Fibroblast of skin of scalp (primary cell): ENCODE data around the gene PIEZO1.

ENCODE experiments used
- DNase-seq: peaks from one replicate; pipeline ENCODE4 v3.0.0-alpha.2; 2013

Gene PIEZO1

DNA sequence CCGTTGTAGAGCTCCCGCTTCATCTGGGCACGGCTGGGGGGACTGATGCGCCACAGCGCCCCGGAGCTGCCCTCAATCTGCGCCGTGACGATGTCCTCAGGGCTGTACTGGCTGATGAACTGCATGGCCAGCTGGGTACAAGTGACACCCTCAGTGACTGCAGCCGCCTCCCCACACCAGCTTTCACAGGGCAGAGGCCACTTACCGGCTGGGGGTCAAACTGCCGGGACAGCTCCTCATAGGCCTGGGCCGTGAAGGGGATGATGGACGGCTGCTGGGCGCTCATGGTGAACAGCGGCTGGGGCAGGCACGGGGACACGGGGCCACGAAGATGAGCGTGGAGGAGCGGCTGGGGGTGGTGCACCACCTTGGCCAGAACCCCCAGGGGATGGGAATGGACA is 68.4 kb downstream of the PIEZO1 start:
- no peak for DNase-seq

DNA sequence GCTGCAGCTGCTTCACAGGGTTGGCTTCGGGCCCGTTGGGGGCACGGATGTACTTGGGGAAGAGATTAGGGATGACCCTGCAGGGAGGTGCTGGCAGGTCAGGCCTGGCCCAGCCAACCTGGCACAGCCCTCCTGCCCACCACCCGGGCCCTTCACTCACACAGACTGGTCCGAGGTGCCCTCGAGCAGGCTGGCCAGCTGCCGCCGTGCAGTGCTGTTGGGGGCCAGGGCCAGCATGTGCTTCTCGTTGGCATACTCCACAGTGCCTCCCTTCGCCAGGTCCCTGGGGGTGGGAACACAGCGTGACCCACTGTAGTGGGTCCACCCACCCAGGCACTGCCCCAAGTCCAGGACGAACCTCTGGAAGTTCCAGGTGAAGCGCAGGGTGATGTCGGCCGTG is 68.8 kb downstream of the PIEZO1 start:
- DNase-seq, result no peak

DNA sequence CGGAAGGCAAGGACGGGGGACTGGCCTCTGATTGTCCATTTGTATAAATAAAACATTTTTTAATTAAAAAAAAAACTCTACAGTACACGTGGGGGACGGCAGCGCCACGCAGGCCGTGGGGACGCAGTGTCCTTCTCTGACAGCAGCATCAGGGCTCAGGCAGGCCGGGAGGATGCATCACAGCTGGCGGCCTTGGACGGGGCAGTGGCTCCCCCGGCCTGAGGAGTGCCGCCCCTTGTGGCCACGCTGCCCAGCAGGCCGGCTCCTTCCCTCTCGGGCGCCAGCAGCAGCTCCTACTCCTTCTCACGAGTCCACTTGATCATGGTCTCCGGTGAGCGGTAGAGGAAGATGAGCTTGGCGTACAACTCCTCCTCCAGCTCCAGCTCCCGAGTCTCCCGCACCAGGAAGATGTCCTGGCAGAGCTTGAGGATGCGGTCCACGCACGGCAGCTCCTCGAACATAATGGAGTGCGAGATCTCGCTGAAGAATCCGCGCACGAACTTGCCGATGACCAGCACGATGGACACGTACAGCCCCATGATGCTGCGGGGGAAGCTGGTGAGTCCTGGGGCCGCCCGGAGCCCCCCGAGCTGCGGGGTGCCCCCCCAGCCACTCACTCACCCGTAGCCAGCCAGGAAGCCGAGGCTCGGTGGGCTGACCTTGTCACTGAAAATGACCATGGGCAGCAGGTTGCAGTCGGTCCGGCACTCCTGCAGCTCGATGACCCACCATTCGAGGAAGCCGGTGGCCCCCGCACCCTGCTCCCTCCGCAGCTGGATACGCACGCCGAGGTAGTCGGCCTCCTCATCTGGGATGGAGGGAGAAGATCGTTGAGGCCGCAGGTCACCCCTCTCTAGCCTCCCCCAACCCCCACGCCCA is 69.5 kb downstream of the PIEZO1 start:
- DNase-seq, result no peak

DNA sequence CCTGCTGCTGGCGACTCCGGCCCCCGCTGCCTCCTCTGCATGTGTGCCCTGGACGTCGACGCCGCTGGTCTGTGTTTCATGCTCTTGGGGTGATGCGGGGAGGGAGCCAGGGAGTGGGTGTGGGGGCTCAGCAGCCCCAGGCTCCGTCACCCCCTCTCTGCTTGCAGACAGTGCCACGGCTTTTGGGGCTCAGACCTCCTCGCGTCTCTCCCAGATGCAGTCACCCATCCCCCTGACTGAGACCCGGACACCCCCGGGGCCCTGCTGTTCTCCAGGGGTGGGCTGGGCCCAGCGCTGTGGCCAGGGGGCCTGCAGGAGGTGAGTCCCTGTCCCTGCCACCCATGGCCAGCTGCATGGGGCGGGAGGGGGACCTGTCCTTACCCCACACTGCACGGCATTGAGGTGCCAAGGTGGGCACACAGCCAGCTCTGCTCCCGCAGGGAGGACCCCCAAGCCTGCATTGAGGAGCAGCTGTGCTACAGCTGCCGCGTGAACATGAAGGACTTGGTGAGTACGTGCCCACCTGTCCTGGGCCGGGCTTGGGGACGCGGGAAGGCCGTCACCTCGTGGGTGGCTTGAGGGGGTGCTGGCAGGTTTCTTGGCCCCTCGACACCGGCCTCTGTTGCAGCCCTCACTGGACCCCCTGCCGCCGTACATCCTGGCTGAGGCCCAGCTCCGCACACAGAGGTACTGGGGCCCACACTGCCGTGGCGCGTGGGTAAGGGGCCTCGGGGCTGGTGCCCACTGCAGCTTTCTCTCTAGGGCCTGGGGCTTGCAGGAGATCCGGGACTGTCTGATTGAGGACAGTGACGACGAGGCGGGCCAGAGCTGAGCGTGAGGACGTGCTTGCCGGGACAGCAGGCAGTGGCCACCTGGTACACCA is 70.4 kb downstream of the PIEZO1 start:
- DNase-seq, result no peak

DNA sequence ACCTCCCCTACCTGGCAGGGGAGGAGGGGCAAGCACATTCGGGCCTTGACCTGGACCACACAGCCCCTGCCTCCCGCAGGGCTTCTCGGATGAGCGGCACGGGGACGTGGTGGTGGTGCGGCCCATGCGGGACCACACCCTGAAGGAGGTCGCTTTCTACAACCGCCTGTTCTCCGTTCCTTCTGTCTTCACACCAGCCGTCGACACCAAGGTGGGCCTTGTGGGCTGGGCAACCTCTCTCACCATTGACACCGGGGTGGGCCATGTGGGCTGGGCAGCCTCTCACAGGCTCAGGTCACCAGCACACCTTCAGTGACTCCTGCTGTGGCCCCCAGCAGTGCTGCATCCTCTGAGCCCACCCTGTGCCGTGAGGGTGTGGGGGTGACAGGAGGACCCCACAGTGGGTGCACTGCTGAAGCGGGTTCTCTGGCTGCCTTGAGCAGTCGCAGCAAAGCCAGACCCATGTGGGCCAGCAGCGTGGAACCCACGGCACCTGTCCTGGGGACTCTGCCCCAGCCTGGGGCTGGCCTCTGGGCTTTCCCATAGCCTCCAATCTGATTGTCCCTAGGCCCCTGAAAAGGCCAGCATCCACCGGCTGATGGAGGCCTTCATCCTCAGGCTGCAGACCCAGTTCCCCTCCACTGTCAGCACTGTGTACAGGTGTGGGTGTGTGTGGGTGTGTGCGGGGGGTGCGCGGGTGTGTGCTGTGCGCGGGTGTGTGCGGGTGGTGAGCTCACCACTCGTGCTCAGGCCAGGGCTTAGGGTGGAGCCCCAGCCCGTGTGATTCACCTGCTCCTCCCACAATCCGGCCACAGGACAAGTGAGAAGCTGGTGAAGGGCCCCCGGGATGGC is 71.2 kb downstream of the PIEZO1 start:
- DNase-seq, result no peak

DNA sequence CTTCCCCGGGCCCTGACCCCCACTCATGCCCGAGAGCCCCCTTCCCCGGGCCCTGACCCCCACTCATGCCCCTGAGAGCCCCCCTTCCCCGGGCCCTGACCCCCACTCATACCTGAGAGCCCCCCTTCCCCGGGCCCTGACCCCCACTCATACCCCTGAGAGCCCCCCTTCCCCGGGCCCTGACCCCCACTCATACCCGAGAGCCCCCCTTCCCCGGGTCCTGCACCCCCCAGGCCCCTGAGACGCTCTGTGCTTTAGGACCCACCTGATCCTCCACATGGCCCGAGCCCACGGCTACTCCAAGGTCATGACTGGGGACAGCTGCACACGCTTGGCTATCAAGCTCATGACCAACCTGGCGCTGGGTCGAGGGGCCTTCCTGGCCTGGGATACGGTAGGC is 72.0 kb downstream of the PIEZO1 start:
- no peak for DNase-seq

DNA sequence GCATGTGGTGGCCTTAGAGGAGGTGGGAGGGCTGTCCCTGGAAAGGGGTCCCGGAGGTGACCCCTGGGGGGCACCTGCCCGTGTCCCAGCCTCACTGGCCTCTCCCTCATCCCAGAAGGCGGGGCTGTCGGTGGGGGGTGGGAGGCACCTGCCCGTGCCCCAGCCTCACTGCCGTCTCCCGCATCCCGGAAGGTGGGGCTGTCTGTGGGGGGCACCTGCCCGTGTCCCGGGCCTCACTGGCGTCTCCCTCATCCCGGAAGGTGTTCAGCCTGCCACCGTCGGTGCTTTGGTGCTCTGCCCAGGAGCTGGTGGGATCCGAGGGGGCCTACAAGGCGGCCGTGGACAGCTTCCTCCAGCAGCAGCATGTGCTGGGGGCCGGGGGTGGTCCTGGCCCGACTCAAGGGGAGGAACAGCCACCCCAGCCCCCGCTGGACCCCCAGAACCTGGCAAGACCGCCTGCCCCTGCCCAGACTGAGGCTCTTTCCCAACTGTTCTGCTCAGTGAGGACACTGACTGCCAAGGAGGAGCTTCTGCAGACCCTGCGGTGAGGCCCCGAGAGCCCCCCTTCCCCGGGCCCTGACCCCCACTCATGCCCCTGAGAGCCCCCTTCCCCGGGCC is 72.5 kb downstream of the PIEZO1 start:
- no peak for DNase-seq

DNA sequence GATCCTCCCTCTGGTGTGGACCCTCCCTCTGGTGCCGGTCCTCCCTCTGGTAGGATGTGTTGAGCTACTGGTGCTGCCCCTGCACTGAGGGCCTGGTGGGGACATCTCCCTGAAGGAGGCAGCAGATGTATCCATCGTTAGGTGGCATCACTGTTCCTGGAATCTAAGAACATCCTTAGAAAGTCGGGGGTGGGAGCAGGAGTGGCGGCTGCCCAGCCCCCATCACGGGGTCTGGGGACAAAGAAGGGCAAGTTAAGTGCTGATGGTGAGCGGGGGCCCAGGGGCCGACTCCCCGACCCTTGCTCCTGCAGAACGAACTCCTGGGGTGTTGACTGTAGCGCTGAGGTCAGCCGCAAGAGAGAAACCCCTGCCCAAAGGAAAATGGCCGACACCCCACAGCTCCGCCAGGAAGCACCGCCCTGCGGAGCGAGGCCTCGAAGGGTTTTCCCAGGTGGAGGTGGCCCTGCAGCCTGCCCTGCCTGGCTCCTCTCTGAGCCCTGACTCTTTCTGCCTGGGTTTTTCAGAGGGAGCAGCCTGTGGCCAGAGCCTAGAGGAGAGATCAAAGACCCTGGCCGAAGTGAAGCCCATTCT is 73.2 kb downstream of the PIEZO1 start:
- no peak for DNase-seq

DNA sequence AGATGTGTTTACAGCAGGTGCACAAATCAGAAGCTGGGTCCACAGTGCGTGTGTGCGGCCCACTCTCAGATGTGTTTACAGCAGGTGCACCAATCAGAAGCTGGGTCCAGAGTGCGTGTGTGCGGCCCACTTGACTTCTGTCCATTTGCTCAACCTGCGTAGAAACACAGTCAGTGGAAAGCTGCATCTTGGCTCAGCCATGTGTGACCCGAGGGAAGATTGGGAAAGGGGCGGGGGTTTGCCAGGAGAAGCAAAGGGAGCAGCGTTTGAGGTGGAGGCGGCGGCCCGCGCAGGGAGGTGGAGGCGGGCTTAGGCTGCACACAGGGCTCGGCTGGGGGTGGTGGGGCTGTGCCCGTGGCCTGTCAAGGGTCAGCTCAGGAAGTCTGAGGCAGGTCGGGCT is 74.5 kb downstream of the PIEZO1 start:
- no peak for DNase-seq

DNA sequence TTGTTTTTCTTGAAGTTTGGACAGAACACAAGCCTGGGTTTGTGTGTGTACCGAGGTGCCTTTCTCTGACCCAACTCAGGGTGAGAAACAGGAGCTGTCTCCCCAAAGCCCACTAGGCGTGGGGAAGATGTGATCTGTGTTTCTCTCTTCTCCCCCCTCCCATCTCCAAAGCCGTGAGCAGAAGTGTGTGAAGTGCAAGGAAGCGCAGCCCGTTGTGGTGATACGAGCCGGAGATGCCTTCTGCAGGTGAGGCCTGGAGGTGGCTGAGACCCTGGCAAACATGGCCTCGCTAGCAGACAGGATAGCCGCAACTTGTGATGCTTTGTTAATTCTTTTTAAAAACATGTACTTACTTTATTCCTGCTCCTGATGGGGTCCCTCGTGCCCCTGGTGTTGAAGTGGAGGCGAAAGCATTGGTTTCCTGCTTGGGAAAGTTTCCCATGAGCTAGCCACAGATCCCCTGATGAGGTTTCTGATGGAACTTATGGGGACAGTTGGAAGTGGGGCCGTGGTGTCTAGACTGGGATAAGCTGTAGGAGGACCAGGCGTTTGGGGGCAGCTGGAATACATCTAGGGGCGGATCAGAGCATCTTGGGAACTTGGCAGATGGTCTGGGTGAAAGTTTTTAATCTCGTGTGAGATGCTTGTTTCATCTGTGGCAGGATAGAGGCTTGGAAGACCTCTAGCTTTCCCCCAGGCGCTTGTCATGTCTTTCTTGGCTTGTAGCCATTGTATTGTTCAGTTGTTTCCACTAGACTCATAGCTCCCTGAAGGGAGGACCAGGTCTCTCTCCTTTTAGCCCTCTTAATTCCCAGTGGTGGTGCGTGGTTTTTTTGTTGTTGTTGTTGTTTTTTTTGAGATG is 77.8 kb downstream of the PIEZO1 start:
- no peak for DNase-seq

DNA sequence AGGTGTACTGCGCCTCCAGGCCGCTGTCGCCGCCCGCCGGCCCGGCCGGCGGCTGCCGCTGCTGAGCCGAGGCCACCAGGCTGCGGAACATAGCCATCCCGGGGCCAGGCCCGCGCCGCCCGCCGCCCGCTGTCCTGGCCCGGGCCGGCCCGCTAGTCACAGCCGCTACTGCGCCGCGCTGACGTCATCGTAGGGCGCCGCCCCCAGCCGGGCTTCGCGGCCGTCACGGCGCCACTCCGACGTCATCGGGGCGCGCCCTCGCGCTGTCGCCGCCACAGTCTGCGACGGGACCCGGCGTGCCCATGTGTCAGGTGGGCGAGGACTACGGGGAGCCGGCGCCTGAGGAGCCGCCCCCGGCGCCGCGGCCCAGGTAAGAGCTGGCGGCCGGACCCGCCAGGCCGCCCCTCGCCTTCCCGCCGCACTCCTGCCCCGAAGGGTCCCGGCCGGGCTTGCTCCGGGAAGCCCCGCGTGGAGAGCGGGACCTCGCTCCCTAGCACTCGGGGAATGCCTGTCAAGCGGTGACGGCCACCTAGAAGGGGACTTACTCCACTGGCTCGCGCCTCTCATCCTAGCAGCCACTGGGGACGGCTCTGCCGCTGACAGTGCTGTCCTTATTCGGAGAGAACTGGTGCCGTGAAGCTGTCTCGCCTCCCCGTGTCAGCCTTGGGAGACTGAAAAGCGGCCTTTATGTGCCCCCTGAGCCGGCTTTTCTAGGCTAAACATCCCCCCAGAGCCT is 78.6 kb downstream of the PIEZO1 start, which contains the start of the genes CTU2 and RNF166:
Gene CTU2 (plus strand): TSS at position 275 of the 736 bp plus-strand sequence. CDS start 28 bp downstream, at position 303.
Gene RNF166 (minus strand): TSS at position 180 of the 736 bp plus-strand sequence. CDS start 83 bp downstream, at position 97.
- DNase-seq, result peak; percentile 89

DNA sequence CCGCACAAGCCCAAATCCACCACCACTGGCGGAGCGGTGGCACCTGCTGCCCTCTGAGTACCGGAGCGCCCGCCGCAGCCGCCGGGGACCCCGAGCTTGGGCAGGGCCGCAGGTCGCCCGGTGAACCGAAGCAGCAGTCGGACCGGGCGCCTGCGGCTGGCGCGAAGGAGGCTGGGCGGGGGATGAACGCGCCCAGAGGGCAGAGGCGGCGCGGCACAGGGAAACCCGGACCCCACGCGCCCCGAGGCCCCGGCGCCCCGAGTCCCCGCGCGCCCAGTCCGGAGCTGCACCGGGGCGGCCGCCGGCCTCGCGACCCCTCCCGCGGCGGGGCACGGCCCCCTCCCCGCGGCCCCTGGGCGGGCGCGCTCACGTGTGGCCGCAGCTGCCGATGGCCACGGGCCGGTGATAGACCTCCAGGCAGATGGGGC is 79.2 kb downstream of the PIEZO1 start:
- no peak for DNase-seq

DNA sequence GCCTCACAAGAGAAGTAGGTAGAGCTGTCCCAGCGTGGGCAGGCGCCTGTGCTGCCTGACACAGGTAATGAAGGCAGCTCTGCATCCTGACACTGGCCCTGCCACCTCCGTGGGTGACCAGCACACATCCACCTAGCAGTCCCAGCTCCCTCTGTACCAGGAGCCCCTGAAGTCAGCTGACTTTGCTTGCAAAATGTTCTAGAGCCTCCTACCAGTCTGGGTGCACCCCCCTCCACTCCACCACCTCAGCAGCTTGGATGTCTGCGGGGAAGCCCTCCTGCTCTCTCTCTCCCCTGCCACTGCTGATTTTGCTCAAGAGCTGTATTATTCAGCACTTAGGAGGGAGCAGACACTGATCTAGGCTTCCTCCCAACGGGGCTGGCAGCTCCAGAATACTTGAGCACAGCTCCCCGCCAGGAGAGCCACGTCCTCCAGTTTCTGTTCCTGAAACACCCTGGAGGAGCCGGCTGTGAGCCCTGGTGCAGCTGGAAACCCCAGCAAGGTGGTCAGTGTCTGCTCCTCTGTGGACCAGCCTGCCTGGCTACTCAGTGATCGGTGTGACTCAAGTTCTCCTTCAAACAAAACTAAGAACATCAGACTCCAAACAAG is 79.8 kb downstream of the PIEZO1 start:
- no peak for DNase-seq

DNA sequence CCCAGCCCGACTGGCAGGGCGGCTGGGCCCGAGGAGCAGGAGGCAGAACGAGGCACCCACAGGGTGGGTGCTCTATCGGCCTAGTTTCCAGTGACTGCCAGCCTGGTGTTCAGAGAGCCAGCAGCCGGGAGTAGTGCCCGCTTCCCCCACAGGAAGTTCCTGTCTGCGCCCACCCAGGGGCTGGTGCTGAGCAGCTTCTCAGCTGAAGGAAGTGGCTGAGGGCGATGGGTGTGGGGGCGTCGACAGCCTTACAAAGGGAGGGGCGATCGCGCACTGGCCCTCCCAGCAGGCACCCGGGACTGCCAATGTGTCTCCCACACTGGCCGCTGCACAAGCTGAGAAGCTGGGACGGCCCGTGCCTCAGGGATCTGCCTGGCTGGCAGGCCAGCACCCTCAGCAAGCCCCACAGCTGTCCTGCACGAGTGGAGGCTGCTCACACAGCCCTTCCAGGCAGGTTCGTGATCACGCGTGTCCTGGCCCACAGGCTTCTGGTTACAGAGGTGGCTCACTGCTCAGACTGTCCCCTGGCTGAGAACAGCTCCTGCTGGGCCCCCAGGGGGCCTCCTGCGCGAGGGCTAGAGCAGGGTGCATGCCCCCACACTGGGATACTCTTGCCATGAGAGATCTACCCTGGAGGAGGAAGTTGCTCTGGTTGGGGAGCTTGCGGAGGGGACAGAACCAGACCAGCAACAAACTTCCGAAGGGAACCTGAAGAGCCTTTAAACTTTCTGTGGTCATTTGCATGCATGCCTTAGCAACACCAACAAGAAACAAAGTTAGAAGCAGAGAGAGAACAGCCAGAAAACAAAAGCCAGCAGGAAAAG is 81.3 kb downstream of the PIEZO1 start:
- no peak for DNase-seq

DNA sequence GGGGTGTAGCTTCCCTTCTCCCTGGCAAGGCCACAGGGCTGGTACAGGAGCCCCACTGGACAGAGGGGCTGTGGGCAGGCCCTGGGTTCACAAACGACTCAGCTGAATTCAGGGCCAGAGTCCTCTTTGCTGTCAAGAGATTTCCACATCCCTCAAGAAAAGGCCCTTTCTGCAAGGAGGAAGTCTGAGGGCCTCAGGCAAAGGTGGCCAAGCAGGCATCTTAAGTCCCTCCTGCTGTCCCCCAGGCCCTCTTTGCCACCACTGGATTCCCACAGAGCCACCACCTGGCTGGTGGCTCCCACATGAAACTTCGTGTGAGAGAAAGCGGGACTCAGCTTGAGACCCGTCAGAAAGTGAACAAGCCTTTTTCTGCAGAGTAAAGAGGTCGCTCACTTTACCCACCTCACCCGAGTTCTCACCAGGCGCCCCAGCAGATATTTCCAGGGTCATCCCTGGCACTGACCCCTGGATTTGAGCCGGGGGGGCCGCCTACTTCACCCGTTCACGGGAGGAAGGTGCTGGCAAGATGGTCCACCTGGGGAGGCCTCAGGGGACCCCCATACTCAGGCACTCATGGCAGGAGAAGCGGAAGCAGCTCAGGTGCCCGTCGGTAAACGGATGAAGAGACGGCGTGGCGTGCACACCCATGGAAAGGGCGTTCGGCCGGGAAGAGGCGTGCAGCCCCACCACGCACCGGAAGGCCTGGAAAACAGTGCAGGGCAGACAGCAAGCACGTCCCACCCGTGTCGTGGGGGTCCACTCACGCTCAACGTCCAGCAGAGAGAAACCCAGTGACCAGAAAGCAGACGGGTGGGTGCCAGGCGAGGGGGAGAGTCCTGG is 82.4 kb downstream of the PIEZO1 start:
- no peak for DNase-seq

DNA sequence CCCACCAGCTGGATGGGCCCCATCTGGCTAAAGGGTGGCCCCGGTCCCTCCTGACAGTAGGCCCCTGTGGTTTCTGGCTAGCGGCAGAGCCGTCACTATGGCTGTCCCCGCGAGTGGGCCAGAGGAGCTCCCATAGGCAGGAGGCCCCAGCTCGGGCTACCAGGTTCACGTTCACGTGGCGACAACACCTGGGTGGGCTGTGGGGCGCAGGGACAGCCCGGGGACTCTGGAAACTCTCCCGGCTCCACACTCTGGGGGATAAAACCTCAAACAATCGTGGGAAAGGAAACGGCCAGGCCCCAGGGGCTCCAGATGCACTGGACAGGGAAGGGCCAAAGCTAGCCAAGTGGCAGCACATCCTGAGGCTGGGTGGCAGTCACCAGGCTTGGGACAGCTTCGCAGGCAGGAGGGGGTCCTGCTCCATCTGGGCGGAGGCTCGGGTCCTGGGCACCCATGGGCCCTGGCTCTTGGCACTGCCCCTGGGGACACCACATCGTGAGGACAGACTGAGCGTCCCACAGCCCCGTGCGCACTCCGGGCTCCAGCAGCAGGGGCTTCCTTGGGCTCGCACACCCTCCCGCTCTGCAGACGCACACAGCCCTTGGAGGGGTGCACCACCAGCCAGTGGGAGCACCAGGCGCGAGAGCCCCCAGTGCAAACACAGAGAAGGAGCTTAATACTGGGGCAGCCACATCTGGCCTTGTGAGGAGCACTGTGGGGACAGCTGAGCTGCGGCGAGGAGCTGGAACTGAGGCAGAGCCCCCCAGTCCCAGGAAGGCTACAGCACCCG is 83.2 kb downstream of the PIEZO1 start:
- no peak for DNase-seq
